H9 (cell line): ENCODE measurements around the gene TSPO2. TPM values are rescaled to one million over a fixed set of nuclear protein-coding genes. Genes with fewer than 3 reads are reported as not detected.

Source experiments
- DNase-seq: peaks from one replicate; pipeline ENCODE4 v3.0.0-alpha.2; 2017
- H2AFZ ChIP-seq: one replicate; pipeline ENCODE4 v1.6.1; 2013; ENCODE audit warnings: mild to moderate bottlenecking, low read length, control low read depth, moderate library complexity
- H2AK5ac ChIP-seq: 2 replicates; pipeline ENCODE4 v1.6.1; 2013; ENCODE audit warnings: low read length, control low read depth, mixed read lengths; ENCODE audit not compliant: insufficient read length
- H2BK120ac ChIP-seq: one replicate; pipeline ENCODE4 v1.6.1; 2013; ENCODE audit warnings: low read depth, mild to moderate bottlenecking, low read length, control low read depth, inconsistent platforms; ENCODE audit not compliant: poor library complexity, severe bottlenecking
- H2BK12ac ChIP-seq: 2 replicates; pipeline ENCODE4 v1.6.1; 2013; ENCODE audit warnings: low read length, control low read depth, mixed read lengths, low read depth; ENCODE audit not compliant: insufficient read length
- H2BK15ac ChIP-seq: 2 replicates; pipeline ENCODE4 v1.6.1; 2013; ENCODE audit warnings: low read depth, low read length, control low read depth
- H2BK20ac ChIP-seq: one replicate; pipeline ENCODE4 v1.6.1; 2013; ENCODE audit warnings: low read depth, mild to moderate bottlenecking, low read length, control low read depth, inconsistent platforms; ENCODE audit not compliant: poor library complexity, severe bottlenecking
- H2BK5ac ChIP-seq: 2 replicates; pipeline ENCODE4 v1.6.1; 2013; ENCODE audit warnings: low read length, control low read depth, mixed read lengths; ENCODE audit not compliant: insufficient read length
- H3K14ac ChIP-seq: 2 replicates; pipeline ENCODE4 v1.6.1; 2013; ENCODE audit warnings: low read length, control low read depth; ENCODE audit not compliant: insufficient read depth
- H3K18ac ChIP-seq: 2 replicates; pipeline ENCODE4 v1.6.1; 2013; ENCODE audit warnings: low read depth, mild to moderate bottlenecking, mixed read lengths, low read length, control low read depth; ENCODE audit not compliant: insufficient read length
- H3K23ac ChIP-seq: 2 replicates; pipeline ENCODE4 v1.6.1; 2013; ENCODE audit warnings: low read length, control low read depth, mixed read lengths, low read depth; ENCODE audit not compliant: insufficient read length
- H3K23me2 ChIP-seq: 2 replicates; pipeline ENCODE4 v1.6.1; 2013; ENCODE audit warnings: low read depth, mild to moderate bottlenecking, mixed read lengths, low read length, control low read depth; ENCODE audit not compliant: insufficient read length, poor library complexity, severe bottlenecking
- H3K27ac ChIP-seq: 2 replicates; pipeline ENCODE4 v1.5.1; 2013; ENCODE audit warnings: low read length, control low read depth, mixed read lengths, low read depth; ENCODE audit not compliant: insufficient read length
- H3K27me3 ChIP-seq: 2 replicates; pipeline ENCODE4 v1.6.1; 2013; ENCODE audit warnings: low read length, control low read depth, inconsistent platforms; ENCODE audit not compliant: insufficient read depth
- H3K4ac ChIP-seq: 2 replicates; pipeline ENCODE4 v1.6.1; 2013; ENCODE audit warnings: low read depth, mild to moderate bottlenecking, control low read depth, inconsistent platforms, low read length, moderate library complexity
- H3K4me1 ChIP-seq: 2 replicates; pipeline ENCODE4 v1.6.1; 2013; ENCODE audit warnings: low read length, control low read depth, inconsistent platforms; ENCODE audit not compliant: insufficient read depth
- H3K4me2 ChIP-seq: 2 replicates; pipeline ENCODE4 v1.6.1; 2013; ENCODE audit warnings: low read length, control low read depth, mixed read lengths; ENCODE audit not compliant: insufficient read length, insufficient read depth
- H3K56ac ChIP-seq: 2 replicates; pipeline ENCODE4 v1.6.1; 2013; ENCODE audit warnings: low read depth, mild to moderate bottlenecking, mixed read lengths, low read length, control low read depth; ENCODE audit not compliant: insufficient read length
- H3K79me1 ChIP-seq: 2 replicates; pipeline ENCODE4 v1.6.1; 2013; ENCODE audit warnings: low read depth, mild to moderate bottlenecking, moderate library complexity, low read length, control low read depth, inconsistent platforms; ENCODE audit not compliant: insufficient read depth, poor library complexity, severe bottlenecking
- H3K79me2 ChIP-seq: 2 replicates; pipeline ENCODE4 v1.6.1; 2013; ENCODE audit warnings: low read length, control low read depth, inconsistent platforms; ENCODE audit not compliant: insufficient read depth
- H3K9ac ChIP-seq: 2 replicates; pipeline ENCODE4 v1.6.1; 2013; ENCODE audit warnings: low read length, control low read depth, mixed read lengths; ENCODE audit not compliant: insufficient read length; ENCODE audit errors: extremely low read depth
- H3K9me3 ChIP-seq: one replicate; pipeline ENCODE4 v1.6.1; 2013; ENCODE audit warnings: low read depth, low read length, inconsistent platforms; ENCODE audit not compliant: control insufficient read depth
- H3T11ph ChIP-seq: one replicate; pipeline ENCODE4 v1.6.1; 2013; ENCODE audit warnings: mild to moderate bottlenecking, low read length, control low read depth, inconsistent platforms
- H4K20me1 ChIP-seq: one replicate; pipeline ENCODE4 v1.6.1; 2013; ENCODE audit not compliant: control insufficient read depth, insufficient read length, insufficient read depth
- H4K5ac ChIP-seq: 2 replicates; pipeline ENCODE4 v1.6.1; 2013; ENCODE audit warnings: low read depth, mild to moderate bottlenecking, mixed read lengths, low read length, control low read depth; ENCODE audit not compliant: insufficient read length
- H4K8ac ChIP-seq: replicated peaks from 2 replicates; pipeline ENCODE4 v1.6.1; 2013; ENCODE audit warnings: low read length, control low read depth, mixed read lengths, low read depth; ENCODE audit not compliant: insufficient read length
- H4K91ac ChIP-seq: 2 replicates; pipeline ENCODE4 v1.6.1; 2013; ENCODE audit warnings: low read depth, mild to moderate bottlenecking, moderate library complexity, mixed read lengths, low read length, control low read depth; ENCODE audit not compliant: insufficient read length
- H3K27ac Mint-ChIP-seq, 3 experiments: 2 replicates in 2 of 3; 3 replicates in 1 of 3; pipeline ENCODE4 v1.8.0; 2020 to 2021; ENCODE audit warnings: mixed read lengths in 3 of 3, mild to moderate bottlenecking in 1 of 3, moderate library complexity in 1 of 3
- H3K27me3 Mint-ChIP-seq: 2 replicates; pipeline ENCODE4 v1.8.0; 2021; ENCODE audit warnings: low read depth, mild to moderate bottlenecking, moderate library complexity, mixed read lengths
- H3K36me3 Mint-ChIP-seq, 3 experiments: 2 replicates in 2 of 3; 3 replicates in 1 of 3; pipeline ENCODE4 v1.8.0; 2020 to 2021; ENCODE audit warnings: low read depth in 3 of 3, mixed read lengths in 3 of 3; ENCODE audit not compliant: insufficient read depth in 1 of 3
- H3K4me1 Mint-ChIP-seq, 2 experiments: 2 replicates each; pipeline ENCODE4 v1.8.0; 2020; ENCODE audit warnings: mixed read lengths in 2 of 2
- H3K4me3 Mint-ChIP-seq, 2 experiments: 2 replicates in 1 of 2; 3 replicates in 1 of 2; pipeline ENCODE4 v1.8.0; 2020 to 2021; ENCODE audit warnings: mild to moderate bottlenecking in 2 of 2, mixed read lengths in 2 of 2, moderate library complexity in 1 of 2
- H3K9me3 Mint-ChIP-seq, 2 experiments: 2 replicates in 1 of 2; 3 replicates in 1 of 2; pipeline ENCODE4 v1.8.0; 2020; ENCODE audit warnings: mild to moderate bottlenecking in 2 of 2, mixed read lengths in 2 of 2, moderate library complexity in 1 of 2
- CTCF ChIP-seq: fragments of 200-600 bp; sonication (generic); conservative IDR thresholded peaks from 3 replicates; pipeline ENCODE4 v1.8.0; 2021; ENCODE audit warnings: antibody characterized with exemption, mild to moderate bottlenecking
- WGBS: extraction: QIAGEN DNeasy Blood & Tissue Kit; methylation state at CpG from one replicate; pipeline ENCODE4 v1.1.7; 2013; ENCODE audit warnings: missing lambda C conversion rate, low lambda C conversion rate, mixed read lengths; ENCODE audit not compliant: insufficient read length; ENCODE audit errors: extremely low coverage; 5-methylcytosine and 5-hydroxymethylcytosine counted together
- total RNA-seq: library from RNA; stranded (reverse); gene quantifications from 2 replicates; pipeline ENCODE4 v1.2.1, GENCODE V29; 2021

Gene TSPO2
- total RNA-seq, 1 experiment from 2014 or later: not detected

GRCh38 chr6:41027799-41028560 lies 14.3 kb upstream of the TSPO2 start:
- no CpG with 5 or more reads among the region's 45 CpGs for WGBS
- no peak overlapping the region for H2AFZ ChIP-seq
- Mint-ChIP-seq H3K9me3 (no peaks in the 10 kb centered on the region), H3K27me3 (no peaks in the 10 kb centered on the region), H3K27ac (peak overlapping the region in 2 of 3 experiments; percentile 21 to 63; a peak in 3 of 7 replicates), H3K4me1 (peaks cover 22% of the 10 kb centered on the region in 2 experiments), H3K4me3 (peak overlapping the region; percentile 68 to 81), H3K36me3 (0 out of 7 replicates have a peak, but pooled peaks cover 0 to 4% (median 0%) of the 10 kb centered on the region in 3 experiments)
- H3K14ac ChIP-seq: peak overlapping the region; percentile 91
- H3K4me2 ChIP-seq: peak overlapping the region; percentile 61
- no peak overlapping the region for H3K27ac ChIP-seq
- peak overlapping the region; percentile 81 for H3K18ac ChIP-seq
- no peaks in the 10 kb centered on the region for H4K20me1 ChIP-seq
- no peak overlapping the region for H2BK20ac ChIP-seq
- DNase-seq: peak; percentile 86
- H3K56ac ChIP-seq: no peak overlapping the region
- no peaks in the 10 kb centered on the region for H3K79me1 ChIP-seq
- H2AK5ac ChIP-seq: no peak overlapping the region
- peaks cover 8% of the 10 kb centered on the region for H3K4me1 ChIP-seq
- H2BK5ac ChIP-seq: no peak overlapping the region
- no peak overlapping the region for H4K91ac ChIP-seq
- H3K23me2 ChIP-seq: peaks cover 8% of the 10 kb centered on the region
- no peak overlapping the region for H4K5ac ChIP-seq
- H3K4ac ChIP-seq: no peak overlapping the region
- no peak overlapping the region for H3T11ph ChIP-seq
- H2BK120ac ChIP-seq: no peak overlapping the region
- peak overlapping the region; percentile 38 for H3K9ac ChIP-seq
- H3K23ac ChIP-seq: no peak overlapping the region
- TF ChIP-seq CTCF: peak; percentile 100
- no peaks in the 10 kb centered on the region for H3K79me2 ChIP-seq
- no peaks in the 10 kb centered on the region for H3K27me3 ChIP-seq
- H4K8ac ChIP-seq: no peak overlapping the region
- H3K9me3 ChIP-seq: no peaks in the 10 kb centered on the region
- no peak overlapping the region for H2BK15ac ChIP-seq
- no peak overlapping the region for H2BK12ac ChIP-seq
